ENCODE data around the gene ACTG2. TPM values are rescaled to one million over a fixed set of nuclear protein-coding genes. Genes with fewer than 3 reads are reported as not detected.
"Not testable (repeated sequence)": the region's sequence is repeated elsewhere in the genome, so short reads cannot be mapped to it uniquely, and the experiment has no call there.

Gene ACTG2
- total RNA-seq, 4 donors from 2014 or later: 0.41 to 3.1 (median 1.9) TPM

- H3K27ac ChIP-seq: peak overlapping the region in 1 of 4 donors; percentile 21
- in situ Hi-C loops (cut with MboI; ENCODE audit: low sequenced_read_pairs in 4 of 4) (no loop called here), intact Hi-C loops (cut with DNase I; ENCODE audit: low total_unique reads) (no loop called here)
Observed at GRCh38 chr2:73939419-73939818, 46.6 kb downstream of the ACTG2 start.

GRCh38 chr2:73940066-73940465, 47.3 kb downstream of the ACTG2 start:
- H3K4me3 ChIP-seq; H3K4me1 ChIP-seq; intact Hi-C loops (cut with DNase I; ENCODE audit: low total_unique reads); H3K36me3 ChIP-seq; DNase-seq; in situ Hi-C loops (cut with MboI; ENCODE audit: low sequenced_read_pairs in 4 of 4); H3K9me3 ChIP-seq; H3K27ac ChIP-seq; H3K27me3 ChIP-seq; ATAC-seq: not testable (repeated sequence)

More at GRCh38 chr2:73939419-73939818, 46.6 kb downstream of the ACTG2 start:
- no peaks in the 10 kb centered on the region for H3K9me3 ChIP-seq
- peaks cover 4 to 8% of the 10 kb centered on the region in 2 donors for H3K4me1 ChIP-seq
- ATAC-seq (peak; percentile 79 to 93), DNase-seq (peak in 1 of 2 donors; percentile 50)
- H3K27me3 ChIP-seq: no peaks in the 10 kb centered on the region
- TF ChIP-seq POLR2A (IDR thresholded peaks at IDR 0.05): no peak
- peak in 1 of 5 experiments; percentile 15 for TF ChIP-seq CTCF (IDR thresholded peaks at IDR 0.05 in 4 of 5, conservative IDR thresholded peaks at IDR 0.05 in 1 of 5)
- H3K4me3 ChIP-seq: no peak overlapping the region
- H3K36me3 ChIP-seq: no peaks in the 10 kb centered on the region

- H3K27me3 ChIP-seq: no peaks in the 10 kb centered on the region
- intact Hi-C loops (cut with DNase I; ENCODE audit: low total_unique reads) (no loop called here), in situ Hi-C loops (cut with MboI; ENCODE audit: low sequenced_read_pairs in 4 of 4) (no loop called here)
- DNase-seq (no peak), ATAC-seq (no peak)
- H3K9me3 ChIP-seq: no peaks in the 10 kb centered on the region
- peaks cover 0 to 17% of the 10 kb centered on the region in 2 donors for H3K36me3 ChIP-seq
- no peak overlapping the region for H3K4me3 ChIP-seq
- no peak overlapping the region for H3K27ac ChIP-seq
- H3K4me1 ChIP-seq: peaks cover 0 to 8% of the 10 kb centered on the region in 2 donors
- no peak for TF ChIP-seq POLR2A (IDR thresholded peaks at IDR 0.05)
- no peak for TF ChIP-seq CTCF (IDR thresholded peaks at IDR 0.05 in 4 of 5, conservative IDR thresholded peaks at IDR 0.05 in 1 of 5)
Observed at GRCh38 chr2:73942664-73943063, 49.9 kb downstream of the ACTG2 start.

- in situ Hi-C loops (cut with MboI; ENCODE audit: low sequenced_read_pairs in 4 of 4) (no loop called here), intact Hi-C loops (cut with DNase I; ENCODE audit: low total_unique reads) (no loop called here)
- H3K4me3 ChIP-seq: no peak overlapping the region
- DNase-seq: no peak
- H3K27ac ChIP-seq: no peak overlapping the region
- H3K4me1 ChIP-seq: peaks cover 0 to 6% of the 10 kb centered on the region in 2 donors
- no peak for ATAC-seq
- TF ChIP-seq POLR2A (IDR thresholded peaks at IDR 0.05): no peak
- no peak for TF ChIP-seq CTCF (IDR thresholded peaks at IDR 0.05 in 4 of 5, conservative IDR thresholded peaks at IDR 0.05 in 1 of 5)
- no peaks in the 10 kb centered on the region for H3K9me3 ChIP-seq
- H3K27me3 ChIP-seq: no peaks in the 10 kb centered on the region
- H3K36me3 ChIP-seq: peaks cover 0 to 30% of the 10 kb centered on the region in 2 donors
Observed at GRCh38 chr2:73944714-73945113, 51.9 kb downstream of the ACTG2 start.

- no peak overlapping the region for H3K27ac ChIP-seq
- intact Hi-C loops (cut with DNase I; ENCODE audit: low total_unique reads): no loop called here
- no peak overlapping the region for H3K4me3 ChIP-seq
- in situ Hi-C loops (cut with MboI; ENCODE audit: low sequenced_read_pairs in 4 of 4): no loop called here
- H3K27me3 ChIP-seq: no peaks in the 10 kb centered on the region
- ATAC-seq (no peak), DNase-seq (no peak)
- no peak for TF ChIP-seq CTCF (IDR thresholded peaks at IDR 0.05 in 4 of 5, conservative IDR thresholded peaks at IDR 0.05 in 1 of 5)
- TF ChIP-seq POLR2A (IDR thresholded peaks at IDR 0.05): no peak
- H3K9me3 ChIP-seq: no peaks in the 10 kb centered on the region
- H3K36me3 ChIP-seq: peaks cover 0 to 42% of the 10 kb centered on the region in 2 donors
- no peaks in the 10 kb centered on the region for H3K4me1 ChIP-seq
Observed at GRCh38 chr2:73946215-73946614, 53.4 kb downstream of the ACTG2 start.

Measured in gastrocnemius medialis (tissue), 4 donors.